Coronary artery (tissue), 2 donors: ENCODE data around the gene TWSG1.
"Not testable (repeated sequence)": the region's sequence is repeated elsewhere in the genome, so short reads cannot be mapped to it uniquely, and the experiment has no call there.

ENCODE experiments used
- DNase-seq: peaks from one replicate; pipeline ENCODE4 v3.0.0-alpha.2; 2017; ENCODE audit warnings: low spot score
- H3K27ac ChIP-seq, 2 donors: fragments of 200-600 bp; sonication (generic); one replicate each; pipeline ENCODE4 v1.5.1; 2016 to 2019
- H3K4me3 ChIP-seq: fragments of 200-600 bp; sonication (generic); 2 replicates; pipeline ENCODE4 v1.5.1; 2016; ENCODE audit warnings: mild to moderate bottlenecking, moderate library complexity
- CTCF ChIP-seq: fragments of 200-600 bp; sonication (generic); IDR thresholded peaks from one replicate; pipeline ENCODE4 v1.5.1; 2019; ENCODE audit warnings: antibody characterized with exemption

The TWSG1 gene

GRCh38 chr18:9362869-9363268 is 28.3 kb downstream of the TWSG1 start:
- H3K27ac ChIP-seq, result peak overlapping the region; percentile 58 to 78
- no peak overlapping the region for H3K4me3 ChIP-seq
- no peak for TF ChIP-seq CTCF
- DNase-seq, result no peak

GRCh38 chr18:9364242-9364641 is 29.7 kb downstream of the TWSG1 start:
- DNase-seq, result no peak
- no peak for TF ChIP-seq CTCF
- no peak overlapping the region for H3K27ac ChIP-seq
- no peak overlapping the region for H3K4me3 ChIP-seq

- DNase-seq, result no peak
- no peak for TF ChIP-seq CTCF
- no peak overlapping the region for H3K4me3 ChIP-seq
- no peak overlapping the region for H3K27ac ChIP-seq
These were observed 30.8 kb downstream of the TWSG1 start for GRCh38 chr18:9365406-9365805.

GRCh38 chr18:9366126-9366714 is 31.6 kb downstream of the TWSG1 start:
- no peak overlapping the region for H3K4me3 ChIP-seq
- DNase-seq, result no peak

GRCh38 chr18:9373254-9373653 is 38.7 kb downstream of the TWSG1 start:
- H3K4me3 ChIP-seq, DNase-seq, H3K27ac ChIP-seq: not testable (repeated sequence)

More at GRCh38 chr18:9366126-9366714, 31.6 kb downstream of the TWSG1 start:
- no peak overlapping the region for H3K27ac ChIP-seq
- peak; percentile 30 for TF ChIP-seq CTCF

GRCh38 chr18:9379118-9379517 is 44.5 kb downstream of the TWSG1 start:
- no peak for TF ChIP-seq CTCF
- Histone ChIP-seq H3K4me3 (no peak overlapping the region), H3K27ac (no peak overlapping the region)
- no peak for DNase-seq

GRCh38 chr18:9380101-9380500 is 45.5 kb downstream of the TWSG1 start:
- no peak overlapping the region for H3K4me3 ChIP-seq
- no peak for TF ChIP-seq CTCF
- no peak for DNase-seq
- H3K27ac ChIP-seq, result no peak overlapping the region
